ENCODE results near the gene PDXK.

DNA sequence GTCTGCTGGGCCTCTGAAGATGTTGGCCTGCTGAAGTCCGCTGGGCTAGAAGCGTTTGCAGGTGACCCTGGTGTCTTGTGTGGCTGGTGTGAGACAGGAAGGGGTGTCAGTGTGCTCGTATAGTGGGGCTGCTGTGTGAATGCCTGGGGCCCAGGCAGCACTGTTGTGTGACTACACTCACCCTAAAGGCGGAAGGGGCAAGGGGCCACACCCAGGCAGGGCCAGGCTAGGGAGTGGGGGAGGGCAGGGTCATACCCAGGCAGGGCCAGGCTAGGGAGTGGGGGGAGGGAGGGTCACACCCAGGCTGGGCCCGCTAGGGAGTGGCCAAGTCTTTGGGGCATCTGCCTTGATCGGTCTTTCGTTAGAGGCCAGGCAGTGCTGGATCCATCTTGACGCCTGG, 25.0 kb downstream of the PDXK start:
- TF ChIP-seq, protein P1, sequence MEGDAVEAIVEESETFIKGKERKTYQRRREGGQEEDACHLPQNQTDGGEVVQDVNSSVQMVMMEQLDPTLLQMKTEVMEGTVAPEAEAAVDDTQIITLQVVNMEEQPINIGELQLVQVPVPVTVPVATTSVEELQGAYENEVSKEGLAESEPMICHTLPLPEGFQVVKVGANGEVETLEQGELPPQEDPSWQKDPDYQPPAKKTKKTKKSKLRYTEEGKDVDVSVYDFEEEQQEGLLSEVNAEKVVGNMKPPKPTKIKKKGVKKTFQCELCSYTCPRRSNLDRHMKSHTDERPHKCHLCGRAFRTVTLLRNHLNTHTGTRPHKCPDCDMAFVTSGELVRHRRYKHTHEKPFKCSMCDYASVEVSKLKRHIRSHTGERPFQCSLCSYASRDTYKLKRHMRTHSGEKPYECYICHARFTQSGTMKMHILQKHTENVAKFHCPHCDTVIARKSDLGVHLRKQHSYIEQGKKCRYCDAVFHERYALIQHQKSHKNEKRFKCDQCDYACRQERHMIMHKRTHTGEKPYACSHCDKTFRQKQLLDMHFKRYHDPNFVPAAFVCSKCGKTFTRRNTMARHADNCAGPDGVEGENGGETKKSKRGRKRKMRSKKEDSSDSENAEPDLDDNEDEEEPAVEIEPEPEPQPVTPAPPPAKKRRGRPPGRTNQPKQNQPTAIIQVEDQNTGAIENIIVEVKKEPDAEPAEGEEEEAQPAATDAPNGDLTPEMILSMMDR (IDR thresholded peaks at IDR 0.05 in 2 of 3, conservative IDR thresholded peaks at IDR 0.05 in 1 of 3; ENCODE audit: insufficient read depth in 2 of 3, low read depth in 1 of 3, low read length in 3 of 3) = no peak
- TF ChIP-seq ZBTB7A (IDR thresholded peaks at IDR 0.05; ENCODE audit: borderline replicate concordance, control insufficient read depth, low read depth, low read length) = no peak
- TF ChIP-seq, protein P2, sequence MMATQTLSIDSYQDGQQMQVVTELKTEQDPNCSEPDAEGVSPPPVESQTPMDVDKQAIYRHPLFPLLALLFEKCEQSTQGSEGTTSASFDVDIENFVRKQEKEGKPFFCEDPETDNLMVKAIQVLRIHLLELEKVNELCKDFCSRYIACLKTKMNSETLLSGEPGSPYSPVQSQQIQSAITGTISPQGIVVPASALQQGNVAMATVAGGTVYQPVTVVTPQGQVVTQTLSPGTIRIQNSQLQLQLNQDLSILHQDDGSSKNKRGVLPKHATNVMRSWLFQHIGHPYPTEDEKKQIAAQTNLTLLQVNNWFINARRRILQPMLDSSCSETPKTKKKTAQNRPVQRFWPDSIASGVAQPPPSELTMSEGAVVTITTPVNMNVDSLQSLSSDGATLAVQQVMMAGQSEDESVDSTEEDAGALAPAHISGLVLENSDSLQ (IDR thresholded peaks at IDR 0.05) = no peak

Data from K562 (cell line).